ENCODE measurements around the gene PPP1R9B.

PPP1R9B gene

DNA sequence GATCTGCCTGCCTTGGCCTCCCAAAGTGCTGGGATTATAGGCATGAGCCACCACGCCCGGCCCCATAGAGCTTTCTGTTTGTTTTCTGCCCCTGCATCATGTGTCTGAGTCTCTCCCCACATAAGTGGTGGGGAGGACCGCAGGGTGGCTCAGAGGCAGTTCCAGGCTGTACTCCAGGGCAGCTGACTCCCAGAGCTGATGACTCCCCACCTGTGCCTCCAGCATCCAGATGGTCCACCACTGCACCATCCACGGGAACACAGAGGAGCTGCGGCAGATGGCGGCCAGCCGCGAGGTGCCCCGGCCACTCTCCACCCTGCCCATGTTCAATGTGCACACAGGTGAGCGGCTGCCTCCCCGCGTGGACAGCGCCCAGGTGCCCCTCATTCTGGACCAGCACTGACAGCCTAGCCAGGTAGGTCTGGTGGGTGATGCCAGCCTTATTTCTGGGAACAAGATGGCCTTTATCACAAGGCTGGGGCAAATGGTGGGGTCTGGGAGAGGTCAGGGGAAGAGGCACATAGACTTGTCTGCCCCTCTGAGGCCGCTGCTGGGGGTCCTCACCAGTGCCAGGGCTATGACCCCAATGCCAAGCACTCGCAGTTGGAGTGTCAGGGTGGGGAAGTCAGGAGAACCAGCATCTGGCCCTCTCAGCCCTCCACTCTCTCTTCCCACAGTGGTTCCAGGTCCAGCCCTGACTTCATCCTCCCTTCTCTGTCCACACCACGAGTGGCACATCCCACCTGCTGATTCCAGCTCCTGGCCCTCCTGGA is 24.7 kb upstream of the PPP1R9B start:
- DNase-seq = no peak

DNA sequence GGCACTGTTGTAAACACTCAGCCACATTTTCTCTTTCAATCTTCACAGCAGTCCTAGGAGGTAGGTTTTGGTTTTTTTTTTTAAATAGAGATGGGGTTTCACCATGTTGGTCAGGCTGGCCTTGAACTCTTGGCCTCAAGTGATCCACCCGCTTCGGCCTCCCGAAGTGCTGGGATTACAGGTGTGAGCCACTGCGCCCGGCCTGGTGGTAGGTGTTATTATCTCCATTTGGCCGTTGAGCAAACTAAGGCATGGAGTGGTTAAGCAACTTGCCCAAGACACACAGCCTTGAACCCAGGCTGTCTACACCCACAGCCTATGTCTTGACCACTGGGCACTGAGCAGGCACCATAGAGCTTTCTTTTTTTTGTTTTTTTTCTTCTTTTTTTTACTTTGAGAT is 24.0 kb upstream of the PPP1R9B start:
- no peak for DNase-seq

DNA sequence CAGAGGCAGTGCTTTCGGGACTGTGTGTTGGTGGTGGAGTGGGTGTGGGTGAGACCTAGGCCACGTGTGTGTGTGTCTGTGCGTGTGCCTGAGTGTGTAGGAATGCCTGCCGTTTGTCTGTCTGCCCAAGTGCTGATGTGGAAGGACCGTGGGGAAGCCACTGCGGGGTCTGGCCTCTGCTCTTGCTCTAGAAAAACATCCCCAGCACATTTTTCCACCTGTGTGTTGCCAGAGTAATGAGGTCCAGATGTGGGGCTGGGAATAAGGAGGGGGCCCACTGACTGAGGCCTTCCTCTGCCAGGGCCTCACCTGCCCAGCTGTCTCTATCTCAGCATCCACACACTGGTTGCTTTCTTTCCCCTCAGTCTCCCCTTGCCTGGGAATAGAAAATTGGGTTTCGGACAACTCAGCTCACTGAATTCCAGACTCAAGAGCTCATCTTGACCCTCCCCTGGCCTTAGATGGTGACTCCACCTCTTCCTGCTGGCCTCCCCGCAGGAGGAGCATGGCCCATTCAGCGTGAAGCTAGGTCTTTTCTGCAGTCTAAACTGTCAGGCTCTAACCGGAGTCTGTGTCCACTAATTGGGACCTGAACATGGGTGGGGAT is 23.0 kb upstream of the PPP1R9B start:
- no peak for DNase-seq

DNA sequence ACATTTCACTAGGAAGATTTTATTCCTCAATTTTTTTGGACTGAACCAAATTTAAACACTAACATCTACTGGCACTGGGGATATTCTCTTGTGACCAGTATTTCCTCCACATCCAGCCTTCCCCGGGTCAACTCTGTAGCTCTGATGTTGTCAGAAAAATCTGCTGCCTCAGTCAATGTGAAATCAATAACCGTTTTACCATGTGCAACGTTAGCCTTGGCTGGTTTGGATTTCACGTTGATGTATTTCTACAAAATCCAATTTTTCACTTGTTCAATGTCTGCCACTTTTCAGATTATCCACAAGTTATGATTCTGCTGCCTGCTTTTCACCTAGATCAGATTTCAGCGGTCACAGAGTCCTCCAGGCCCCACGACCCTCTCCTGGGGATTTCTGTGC is 22.5 kb upstream of the PPP1R9B start:
- DNase-seq = no peak

DNA sequence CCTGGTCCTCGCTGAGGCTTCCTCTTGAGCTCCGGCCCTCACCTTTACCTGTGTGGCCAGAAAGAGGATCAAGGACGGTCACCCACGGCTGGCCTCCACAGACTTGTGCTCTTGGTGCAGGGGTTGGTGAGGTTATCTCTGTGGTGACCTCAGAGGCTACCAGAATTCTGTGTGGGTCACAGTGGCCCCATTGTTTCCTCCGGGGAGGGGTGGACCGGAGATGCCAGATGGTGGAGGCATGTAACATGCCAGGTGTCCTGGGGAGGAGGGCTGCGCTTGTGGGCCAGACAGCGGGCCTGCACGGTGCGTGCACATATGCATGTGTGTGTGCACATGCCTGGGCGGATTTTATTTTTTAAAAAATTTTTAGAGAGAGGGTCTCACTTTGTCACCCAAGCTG is 21.7 kb upstream of the PPP1R9B start:
- DNase-seq = no peak

DNA sequence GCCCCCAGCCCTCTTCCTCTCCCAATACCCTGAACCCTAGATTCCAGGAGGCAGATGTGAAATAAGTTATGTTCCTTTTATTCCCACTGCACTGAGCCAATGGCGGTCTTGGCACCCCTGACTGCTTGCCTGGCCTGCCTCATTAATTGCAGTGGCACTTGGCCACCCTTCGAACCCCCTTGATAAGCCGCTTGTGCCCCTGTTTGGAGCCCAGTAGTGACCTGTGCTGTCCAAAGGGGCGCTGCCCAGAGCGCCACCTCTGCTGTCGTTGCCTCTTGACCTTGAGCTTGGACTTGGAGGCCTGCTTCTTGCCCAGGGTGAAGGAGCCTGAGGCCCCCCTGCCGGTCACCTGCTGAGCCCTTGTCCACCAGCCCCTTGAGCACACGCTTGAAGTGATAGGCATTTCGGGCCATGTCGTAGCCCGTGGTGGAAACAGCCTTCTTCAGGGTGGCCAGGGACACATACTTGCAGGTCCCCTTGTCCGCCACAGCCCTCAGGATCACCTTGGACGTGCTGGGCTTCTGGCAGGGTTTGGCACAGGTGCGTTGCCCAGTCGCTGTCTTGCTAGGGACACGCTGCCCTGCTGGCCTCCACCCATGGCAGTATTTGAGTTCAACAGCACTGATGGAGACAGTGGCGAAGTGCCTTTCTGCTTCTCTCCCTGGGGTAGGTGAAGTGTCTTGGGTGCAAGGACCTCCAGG is 21.0 kb upstream of the PPP1R9B start:
- no peak for DNase-seq

DNA sequence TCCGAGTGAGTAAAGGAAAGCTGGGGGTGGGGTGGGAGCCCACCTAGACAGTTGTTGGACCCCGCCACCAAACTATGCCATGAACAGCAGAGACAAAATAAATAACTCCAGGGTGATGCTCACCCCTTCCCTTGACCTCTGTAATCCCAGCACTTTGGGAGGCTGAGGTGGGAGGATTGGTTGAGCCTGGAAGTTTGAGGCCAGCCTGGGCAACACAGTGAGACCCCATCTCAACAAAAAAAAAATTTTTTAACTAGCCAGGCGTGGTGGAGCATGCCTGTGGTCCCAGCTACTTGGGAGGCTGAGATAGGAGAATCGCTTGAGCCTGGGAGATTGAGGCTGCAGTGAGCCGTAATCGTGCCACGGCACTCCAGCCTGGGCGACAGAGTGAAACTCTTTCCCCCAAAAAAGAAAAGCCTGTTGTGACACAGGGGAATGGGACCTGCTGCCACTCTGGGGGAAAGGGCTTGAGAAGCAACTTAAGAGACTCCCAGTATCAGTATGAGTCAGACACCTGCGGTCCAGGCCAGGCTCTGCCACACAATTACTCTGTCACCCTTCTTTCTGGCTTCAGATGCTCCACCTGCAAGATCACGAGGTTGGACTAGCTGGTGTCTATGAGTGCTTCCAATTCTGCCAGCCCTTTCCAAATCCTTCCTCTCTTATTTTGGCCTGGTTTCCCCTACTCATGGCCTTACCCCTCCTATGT is 20.3 kb upstream of the PPP1R9B start:
- DNase-seq = no peak

DNA sequence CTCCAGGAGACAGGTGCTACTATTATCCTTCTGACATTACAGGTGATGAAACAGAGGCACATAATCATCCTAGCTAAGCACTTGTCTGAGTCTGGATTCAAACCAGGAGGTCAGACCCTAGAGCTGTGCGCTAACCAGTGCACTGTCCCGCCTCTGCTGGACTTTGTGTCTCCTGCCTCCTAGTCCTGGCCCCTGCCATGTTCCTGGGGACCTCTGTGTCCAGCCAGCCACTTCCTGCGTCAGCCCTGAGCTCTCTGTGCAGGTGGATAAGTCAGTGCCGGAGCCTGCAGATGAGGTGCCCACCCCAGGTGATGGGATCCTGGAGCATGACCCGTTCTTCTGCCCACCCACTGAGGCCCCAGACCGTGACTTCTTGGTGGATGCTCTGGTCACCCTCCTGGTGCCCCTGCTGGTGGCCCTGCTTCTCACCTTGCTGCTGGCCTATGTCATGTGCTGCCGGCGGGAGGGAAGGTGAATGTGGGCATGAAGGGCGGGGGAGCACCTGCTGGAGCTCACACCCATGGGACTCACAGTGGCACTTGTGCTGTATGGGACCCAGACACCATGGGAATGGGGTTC is 19.5 kb upstream of the PPP1R9B start:
- no peak for DNase-seq

DNA sequence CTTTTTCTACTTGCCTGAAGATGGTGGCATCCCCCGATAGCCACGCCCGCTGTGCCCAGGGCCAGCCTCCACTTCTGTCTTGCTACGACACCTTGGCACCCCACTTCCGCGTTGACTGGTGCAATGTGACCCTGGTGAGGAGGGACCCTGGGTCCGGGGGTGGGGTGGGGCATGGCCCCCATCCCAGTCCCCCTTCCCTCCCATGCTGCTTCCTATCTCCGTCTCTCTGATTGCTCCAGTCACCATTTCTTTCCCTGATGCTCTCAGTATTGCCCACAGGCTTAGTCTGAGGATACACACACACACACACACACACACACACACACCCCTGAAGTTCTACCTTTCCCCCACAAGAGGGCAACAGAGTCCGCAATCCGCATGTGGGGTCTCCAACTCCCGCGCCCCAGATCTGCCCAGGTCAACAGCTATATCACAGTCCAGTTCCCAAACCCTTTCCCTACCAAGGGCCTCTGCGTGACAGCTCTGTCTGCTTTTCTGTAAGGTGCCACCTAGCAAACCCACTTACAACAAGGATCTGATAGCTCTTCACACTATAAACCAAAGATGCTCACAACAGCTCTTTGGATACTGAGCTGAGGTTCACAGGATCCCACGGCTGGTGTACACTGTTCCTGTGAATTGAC is 18.8 kb upstream of the PPP1R9B start:
- peak in 31 of 56 donors; percentile 9 to 59 (median 26) for DNase-seq

DNA sequence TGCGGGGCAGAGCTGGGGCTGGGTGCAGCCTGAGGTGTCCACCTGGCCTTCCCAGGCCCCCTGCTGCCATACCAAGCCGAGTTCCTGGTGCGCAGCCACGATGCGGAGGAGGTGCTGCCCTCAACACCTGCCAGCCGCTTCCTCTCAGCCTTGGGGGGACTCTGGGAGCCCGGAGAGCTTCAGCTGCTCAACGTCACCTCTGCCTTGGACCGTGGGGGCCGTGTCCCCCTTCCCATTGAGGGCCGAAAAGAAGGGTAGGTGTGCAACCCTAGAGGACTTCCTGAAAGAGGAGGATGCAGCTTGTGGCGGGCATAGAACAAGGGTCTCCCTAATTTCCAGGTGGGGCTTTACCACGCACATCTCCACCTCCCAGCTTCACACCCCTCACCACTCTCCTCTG is 17.8 kb upstream of the PPP1R9B start:
- DNase-seq = no peak

DNA sequence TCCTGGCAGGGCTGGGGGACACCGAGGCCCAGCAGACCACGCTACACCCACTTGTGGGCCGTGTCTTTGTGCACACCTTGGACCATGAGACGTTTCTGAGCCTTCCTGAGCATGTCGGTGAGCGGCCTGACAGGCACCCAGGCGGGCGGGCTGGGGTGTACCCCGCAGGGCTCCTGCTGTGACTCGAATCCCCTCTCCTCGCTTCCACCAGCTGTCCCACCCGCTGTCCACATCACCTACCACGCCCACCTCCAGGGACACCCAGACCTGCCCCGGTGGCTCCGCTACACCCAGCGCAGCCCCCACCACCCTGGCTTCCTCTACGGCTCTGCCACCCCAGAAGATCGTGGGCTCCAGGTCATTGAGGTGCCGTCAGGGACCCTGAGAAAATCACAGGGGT is 16.9 kb upstream of the PPP1R9B start:
- DNase-seq = no peak

DNA sequence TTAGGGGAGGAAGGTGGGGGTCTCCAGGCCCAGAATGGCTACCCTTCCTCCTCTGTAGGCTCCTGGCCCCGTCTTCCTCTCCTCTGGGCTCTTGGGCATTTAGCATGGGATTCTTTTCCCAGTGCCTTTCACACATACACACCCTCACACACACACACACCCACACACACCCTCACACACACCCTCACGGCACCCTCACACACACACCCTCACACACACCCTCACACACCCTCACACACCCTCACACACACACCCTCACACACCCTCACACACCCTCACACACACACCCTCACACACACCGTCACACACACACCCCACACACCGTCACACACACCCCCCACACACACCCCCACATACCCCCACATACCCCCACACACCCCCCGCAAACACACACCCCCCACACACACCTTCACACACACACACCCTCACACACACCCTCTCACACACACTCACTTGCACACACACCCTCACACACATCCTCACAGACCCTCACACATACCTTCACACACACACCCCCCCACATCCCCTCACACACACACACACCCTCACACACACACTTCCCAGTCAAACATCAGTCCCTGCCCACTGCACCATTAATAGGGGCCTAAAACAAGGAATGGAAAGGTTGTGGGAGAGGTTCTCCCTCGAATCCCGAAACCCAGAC is 16.2 kb upstream of the PPP1R9B start:
- DNase-seq = no peak

DNA sequence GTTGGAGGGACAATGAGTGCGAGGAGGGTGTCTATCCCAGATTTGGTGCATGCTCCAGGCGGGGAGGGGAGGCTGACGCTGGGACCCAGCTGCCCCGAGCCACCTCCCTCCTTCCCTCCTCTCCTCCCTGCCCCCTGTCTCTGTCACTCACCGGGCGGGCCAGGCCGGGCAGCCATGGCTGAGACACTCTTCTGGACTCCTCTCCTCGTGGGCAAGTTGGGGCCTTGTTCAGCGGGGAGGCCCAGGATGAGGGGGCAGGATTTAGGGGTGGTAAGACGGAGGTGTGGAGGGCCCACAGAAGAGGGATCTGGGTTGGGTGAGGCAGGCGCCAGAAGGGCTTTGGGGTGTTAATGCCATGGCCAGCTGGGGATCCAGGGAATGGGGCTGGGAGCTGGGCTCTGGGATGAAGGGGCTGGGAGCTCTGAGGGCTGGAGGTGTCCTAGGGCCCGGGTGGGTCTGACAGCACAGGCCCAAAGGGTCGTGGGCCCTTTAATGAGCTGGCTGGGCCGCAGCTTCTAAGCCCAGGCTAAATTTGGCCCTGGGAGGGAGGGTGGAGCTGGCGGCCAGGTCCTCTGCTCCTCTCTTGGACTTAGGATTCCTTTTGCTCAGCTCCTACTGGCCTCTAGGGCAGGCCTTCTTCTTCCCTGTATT is 15.5 kb upstream of the PPP1R9B start, which contains the start of gene SGCA:
SGCA (plus strand) TSS at position 139 of the 651 bp plus-strand sequence; CDS start at position 175, 36 bp downstream.
- DNase-seq = no peak

DNA sequence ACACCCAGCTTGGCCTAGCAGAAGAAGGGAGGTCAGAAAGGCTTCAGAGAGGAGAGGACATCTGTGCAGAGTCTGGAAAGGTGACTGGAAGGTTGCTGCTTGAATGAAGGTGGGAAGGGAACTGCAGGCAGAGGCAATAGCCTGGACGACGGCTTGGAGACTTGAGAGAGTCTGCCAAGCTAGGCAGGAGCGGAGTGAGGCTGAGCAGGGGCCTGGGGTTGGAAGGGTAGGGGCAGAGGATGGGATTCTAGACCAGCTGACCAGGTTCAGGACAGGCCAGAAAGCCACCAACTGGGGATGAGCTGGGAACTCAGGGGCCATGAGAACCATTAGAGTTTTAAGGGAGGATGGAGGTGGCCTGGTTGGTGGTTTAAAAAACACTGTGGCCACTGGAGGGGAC is 15.0 kb upstream of the PPP1R9B start:
- no peak for DNase-seq

DNA sequence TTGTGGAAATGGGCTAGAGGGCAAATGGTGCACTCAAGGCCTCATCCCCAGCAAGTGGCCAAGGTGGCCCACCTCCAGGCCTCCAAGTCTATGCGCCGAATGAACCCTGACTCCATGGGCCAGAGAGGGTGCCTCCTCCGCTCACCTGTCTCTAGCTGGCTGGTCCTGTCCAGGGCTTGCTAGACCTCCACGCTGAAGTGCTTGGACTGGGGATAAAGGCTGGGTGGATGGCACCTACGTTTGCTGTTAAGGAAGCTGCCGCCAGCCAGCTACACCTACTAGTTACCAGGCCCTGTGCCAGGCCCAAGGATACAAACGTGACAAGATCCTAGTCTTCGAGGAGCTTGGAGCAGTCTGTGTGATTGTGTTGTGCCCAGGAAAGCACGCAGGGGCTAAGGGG is 14.6 kb upstream of the PPP1R9B start:
- DNase-seq = no peak

DNA sequence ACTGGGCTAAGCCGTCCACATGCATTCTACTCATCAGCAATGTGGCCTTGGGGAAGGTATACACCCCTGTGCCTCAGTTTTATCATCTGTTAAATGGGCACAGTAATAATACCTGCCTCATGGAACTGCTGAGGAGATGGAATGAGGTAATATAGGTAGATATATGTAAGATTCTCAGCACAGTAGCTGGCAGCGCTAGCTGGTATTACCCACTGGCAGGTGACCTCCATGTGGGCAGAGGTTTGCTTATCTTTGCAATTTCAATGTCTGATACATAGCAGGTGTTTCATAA is 14.2 kb upstream of the PPP1R9B start:
- no peak for DNase-seq

DNA sequence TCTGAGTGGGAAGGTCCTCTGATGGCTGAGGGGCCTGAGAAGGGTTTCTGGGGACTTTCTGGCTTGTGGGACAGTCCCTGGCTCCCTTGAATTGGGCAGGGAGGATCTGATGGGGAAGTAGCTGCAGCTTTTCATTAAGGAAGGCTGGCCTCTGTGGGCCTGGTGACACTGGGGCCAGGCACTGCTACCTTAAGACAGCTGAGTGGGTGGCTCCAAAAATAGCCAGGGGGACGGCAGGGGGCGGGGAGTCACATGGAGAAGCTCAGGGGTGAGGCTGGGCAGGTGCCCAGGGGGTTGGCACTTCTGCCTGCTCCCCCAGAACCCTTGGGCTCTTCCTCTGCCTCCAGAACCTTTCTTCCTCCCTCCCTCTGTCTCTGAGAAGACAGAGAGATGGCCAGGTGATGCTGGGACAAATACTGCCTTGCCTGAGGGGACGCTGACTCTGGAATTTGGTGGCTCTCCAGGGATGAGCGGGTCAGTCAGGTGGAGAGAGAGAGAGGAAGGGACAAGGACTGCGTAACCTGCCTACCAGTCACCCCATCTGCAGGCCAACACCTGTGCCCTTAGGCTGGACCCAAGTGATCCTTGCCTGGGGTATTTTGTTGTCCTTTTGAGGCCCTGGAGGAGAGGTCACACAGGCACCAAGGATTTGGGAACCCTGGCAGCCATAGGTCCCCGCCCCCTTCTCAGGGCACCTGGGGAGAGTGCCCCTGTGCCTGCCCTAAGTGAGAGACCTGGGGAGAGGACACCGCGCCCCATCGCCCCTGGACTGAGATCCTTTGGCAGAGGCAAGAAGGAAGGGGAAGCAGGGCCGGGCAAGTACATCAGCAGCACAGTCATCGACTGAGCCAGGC is 13.6 kb upstream of the PPP1R9B start:
- no peak for DNase-seq

DNA sequence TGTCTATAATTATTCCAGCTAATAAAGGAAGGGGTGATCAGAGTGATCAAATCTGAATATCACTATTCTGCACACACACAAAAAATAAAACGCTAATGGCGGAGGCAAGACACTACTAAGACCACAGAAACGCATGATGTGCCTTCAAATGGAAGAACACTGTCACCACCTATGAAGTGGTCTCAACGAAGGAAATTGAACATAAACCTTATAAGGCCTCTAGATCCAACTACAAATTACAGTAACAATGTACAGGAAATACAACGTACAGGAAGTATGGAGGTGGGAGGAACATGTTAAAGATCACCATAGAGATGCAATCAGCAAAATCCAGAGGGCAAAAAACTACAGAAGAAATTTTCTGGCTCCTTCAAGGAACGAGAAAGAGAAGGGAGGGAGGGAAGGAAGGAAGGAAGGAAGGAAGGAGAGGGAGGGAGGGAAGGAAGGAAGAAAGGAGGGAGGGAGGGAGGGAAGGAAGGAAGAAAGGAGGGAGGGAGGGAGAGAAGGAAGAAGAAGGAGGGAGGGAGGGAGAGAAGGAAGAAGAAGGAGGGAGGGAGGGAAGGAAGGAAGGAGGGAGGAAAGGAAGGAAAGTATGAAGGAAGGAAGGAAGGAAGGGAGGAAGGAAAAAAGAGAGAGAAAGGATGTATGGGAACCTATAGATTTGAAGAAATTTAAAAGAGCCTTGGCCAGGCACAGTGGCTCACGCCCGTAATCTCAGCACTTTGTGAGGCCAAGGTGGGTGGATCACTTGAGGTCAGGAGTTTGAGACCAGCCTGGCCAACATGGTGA is 12.2 kb upstream of the PPP1R9B start:
- no peak for DNase-seq

Data from nucleus accumbens (tissue), 56 donors.